Lower leg skin (tissue), 3 donors: Measurements from ENCODE around the gene DUOX1.

Experiments
- CTCF ChIP-seq, 3 donors: fragments of 450-650 bp; IDR thresholded peaks; one replicate each; pipeline ENCODE4 v1.5.1; 2016; ENCODE audit warnings: antibody characterized with exemption in 3 of 3, mild to moderate bottlenecking in 3 of 3, moderate library complexity in 2 of 3
- POLR2A ChIP-seq, 2 donors: fragments of 450-650 bp; IDR thresholded peaks; one replicate each; pipeline ENCODE4 v1.6.1; 2016 to 2017; ENCODE audit warnings: antibody characterized with exemption in 2 of 2, mild to moderate bottlenecking in 1 of 2, moderate library complexity in 1 of 2

GRCh38 chr15:45146405-45146804 is 16.6 kb downstream of the DUOX1 start:
- no peak for TF ChIP-seq CTCF (IDR thresholded peaks at IDR 0.05)
- no peak for TF ChIP-seq POLR2A (IDR thresholded peaks at IDR 0.05)
